ENCODE results near the gene PPT2. TPM values are rescaled to one million over a fixed set of nuclear protein-coding genes. Genes with fewer than 3 reads are reported as not detected.

PPT2 gene
- total RNA-seq, 1 experiment from 2014 or later: 30.0 TPM

- TF ChIP-seq, protein P1, sequence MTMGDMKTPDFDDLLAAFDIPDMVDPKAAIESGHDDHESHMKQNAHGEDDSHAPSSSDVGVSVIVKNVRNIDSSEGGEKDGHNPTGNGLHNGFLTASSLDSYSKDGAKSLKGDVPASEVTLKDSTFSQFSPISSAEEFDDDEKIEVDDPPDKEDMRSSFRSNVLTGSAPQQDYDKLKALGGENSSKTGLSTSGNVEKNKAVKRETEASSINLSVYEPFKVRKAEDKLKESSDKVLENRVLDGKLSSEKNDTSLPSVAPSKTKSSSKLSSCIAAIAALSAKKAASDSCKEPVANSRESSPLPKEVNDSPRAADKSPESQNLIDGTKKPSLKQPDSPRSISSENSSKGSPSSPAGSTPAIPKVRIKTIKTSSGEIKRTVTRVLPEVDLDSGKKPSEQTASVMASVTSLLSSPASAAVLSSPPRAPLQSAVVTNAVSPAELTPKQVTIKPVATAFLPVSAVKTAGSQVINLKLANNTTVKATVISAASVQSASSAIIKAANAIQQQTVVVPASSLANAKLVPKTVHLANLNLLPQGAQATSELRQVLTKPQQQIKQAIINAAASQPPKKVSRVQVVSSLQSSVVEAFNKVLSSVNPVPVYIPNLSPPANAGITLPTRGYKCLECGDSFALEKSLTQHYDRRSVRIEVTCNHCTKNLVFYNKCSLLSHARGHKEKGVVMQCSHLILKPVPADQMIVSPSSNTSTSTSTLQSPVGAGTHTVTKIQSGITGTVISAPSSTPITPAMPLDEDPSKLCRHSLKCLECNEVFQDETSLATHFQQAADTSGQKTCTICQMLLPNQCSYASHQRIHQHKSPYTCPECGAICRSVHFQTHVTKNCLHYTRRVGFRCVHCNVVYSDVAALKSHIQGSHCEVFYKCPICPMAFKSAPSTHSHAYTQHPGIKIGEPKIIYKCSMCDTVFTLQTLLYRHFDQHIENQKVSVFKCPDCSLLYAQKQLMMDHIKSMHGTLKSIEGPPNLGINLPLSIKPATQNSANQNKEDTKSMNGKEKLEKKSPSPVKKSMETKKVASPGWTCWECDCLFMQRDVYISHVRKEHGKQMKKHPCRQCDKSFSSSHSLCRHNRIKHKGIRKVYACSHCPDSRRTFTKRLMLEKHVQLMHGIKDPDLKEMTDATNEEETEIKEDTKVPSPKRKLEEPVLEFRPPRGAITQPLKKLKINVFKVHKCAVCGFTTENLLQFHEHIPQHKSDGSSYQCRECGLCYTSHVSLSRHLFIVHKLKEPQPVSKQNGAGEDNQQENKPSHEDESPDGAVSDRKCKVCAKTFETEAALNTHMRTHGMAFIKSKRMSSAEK (CRISPR knock-in tag; IDR thresholded peaks at IDR 0.05; ENCODE audit: borderline replicate concordance): no peak
- no peak for TF ChIP-seq ZNF423 (CRISPR knock-in tag; IDR thresholded peaks at IDR 0.05)
- TF ChIP-seq NFYB (CRISPR knock-in tag; conservative IDR thresholded peaks at IDR 0.05; ENCODE audit: low read depth): no peak
- no peak for TF ChIP-seq CREB1 (CRISPR knock-in tag; IDR thresholded peaks at IDR 0.05)
- TF ChIP-seq, protein P2, sequence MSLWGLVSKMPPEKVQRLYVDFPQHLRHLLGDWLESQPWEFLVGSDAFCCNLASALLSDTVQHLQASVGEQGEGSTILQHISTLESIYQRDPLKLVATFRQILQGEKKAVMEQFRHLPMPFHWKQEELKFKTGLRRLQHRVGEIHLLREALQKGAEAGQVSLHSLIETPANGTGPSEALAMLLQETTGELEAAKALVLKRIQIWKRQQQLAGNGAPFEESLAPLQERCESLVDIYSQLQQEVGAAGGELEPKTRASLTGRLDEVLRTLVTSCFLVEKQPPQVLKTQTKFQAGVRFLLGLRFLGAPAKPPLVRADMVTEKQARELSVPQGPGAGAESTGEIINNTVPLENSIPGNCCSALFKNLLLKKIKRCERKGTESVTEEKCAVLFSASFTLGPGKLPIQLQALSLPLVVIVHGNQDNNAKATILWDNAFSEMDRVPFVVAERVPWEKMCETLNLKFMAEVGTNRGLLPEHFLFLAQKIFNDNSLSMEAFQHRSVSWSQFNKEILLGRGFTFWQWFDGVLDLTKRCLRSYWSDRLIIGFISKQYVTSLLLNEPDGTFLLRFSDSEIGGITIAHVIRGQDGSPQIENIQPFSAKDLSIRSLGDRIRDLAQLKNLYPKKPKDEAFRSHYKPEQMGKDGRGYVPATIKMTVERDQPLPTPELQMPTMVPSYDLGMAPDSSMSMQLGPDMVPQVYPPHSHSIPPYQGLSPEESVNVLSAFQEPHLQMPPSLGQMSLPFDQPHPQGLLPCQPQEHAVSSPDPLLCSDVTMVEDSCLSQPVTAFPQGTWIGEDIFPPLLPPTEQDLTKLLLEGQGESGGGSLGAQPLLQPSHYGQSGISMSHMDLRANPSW (CRISPR knock-in tag; conservative IDR thresholded peaks at IDR 0.05; ENCODE audit: low read depth): no peak
- no peak for TF ChIP-seq MXD4 (CRISPR knock-in tag; IDR thresholded peaks at IDR 0.05; ENCODE audit: borderline replicate concordance)
- no peak for TF ChIP-seq ATF2 (CRISPR knock-in tag; IDR thresholded peaks at IDR 0.05; ENCODE audit: borderline replicate concordance, low read depth)
- no peak for TF ChIP-seq NR3C1 (CRISPR knock-in tag; conservative IDR thresholded peaks at IDR 0.05; ENCODE audit: low read depth)
- TF ChIP-seq HMGXB4 (CRISPR knock-in tag; IDR thresholded peaks at IDR 0.05): no peak
- no peak for TF ChIP-seq ATF1 (CRISPR knock-in tag; IDR thresholded peaks at IDR 0.05)
Measured at GRCh38 chr6:32114796-32115195, 39.1 kb upstream of the PPT2 start (continued).

DNA sequence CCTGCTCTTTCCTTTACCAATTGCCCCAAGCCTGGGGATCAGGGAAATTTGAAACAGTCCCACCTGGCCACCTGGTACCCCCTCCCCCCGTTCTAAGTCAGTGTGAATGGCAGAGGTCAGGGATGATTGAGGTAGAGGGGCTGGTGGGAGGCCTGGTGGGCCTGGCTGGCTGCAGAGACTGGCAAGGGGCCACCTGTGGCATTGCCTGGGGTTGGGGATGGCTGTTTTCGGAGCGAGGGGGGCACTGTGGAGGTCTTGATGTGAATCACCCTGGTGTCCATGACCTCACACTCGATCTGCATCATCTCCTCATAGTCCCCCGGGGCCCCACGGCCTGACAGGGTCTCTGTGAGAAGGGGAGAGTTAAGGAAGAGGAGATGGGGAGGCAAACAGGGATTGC, 38.3 kb upstream of the PPT2 start:
- Mint-ChIP-seq H3K36me3 (peaks cover 13% of the 10 kb centered on the region), H3K9me3 (no peaks in the 10 kb centered on the region), H3K4me3 (no peak overlapping the region), H3K4me1 (no peaks in the 10 kb centered on the region), H3K27ac (no peak overlapping the region), H3K27me3 (ENCODE audit: low read depth) (no peaks in the 10 kb centered on the region; the same call in 1 of the 2 replicates)
- ChIA-PET POLR2A (no interaction called here), CTCF (interaction anchor here (4.9 to 6.3 kb wide), 2 partner anchors 27 to 50 kb away, joined by 38 to 47 read pairs; partner anchors contain the start of gene EGFL8)
- DNase-seq (ENCODE audit: low spot score) (no peak), ATAC-seq (no peak)
- TF ChIP-seq, protein P3, sequence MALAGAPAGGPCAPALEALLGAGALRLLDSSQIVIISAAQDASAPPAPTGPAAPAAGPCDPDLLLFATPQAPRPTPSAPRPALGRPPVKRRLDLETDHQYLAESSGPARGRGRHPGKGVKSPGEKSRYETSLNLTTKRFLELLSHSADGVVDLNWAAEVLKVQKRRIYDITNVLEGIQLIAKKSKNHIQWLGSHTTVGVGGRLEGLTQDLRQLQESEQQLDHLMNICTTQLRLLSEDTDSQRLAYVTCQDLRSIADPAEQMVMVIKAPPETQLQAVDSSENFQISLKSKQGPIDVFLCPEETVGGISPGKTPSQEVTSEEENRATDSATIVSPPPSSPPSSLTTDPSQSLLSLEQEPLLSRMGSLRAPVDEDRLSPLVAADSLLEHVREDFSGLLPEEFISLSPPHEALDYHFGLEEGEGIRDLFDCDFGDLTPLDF (CRISPR knock-in tag; IDR thresholded peaks at IDR 0.05): no peak
- no peak for TF ChIP-seq TEAD4 (CRISPR knock-in tag; IDR thresholded peaks at IDR 0.05)
- no peak for TF ChIP-seq NR3C1 (CRISPR knock-in tag; conservative IDR thresholded peaks at IDR 0.05; ENCODE audit: low read depth)
- no peak for TF ChIP-seq NFATC4 (CRISPR knock-in tag; IDR thresholded peaks at IDR 0.05)
- TF ChIP-seq ZBTB43 (CRISPR knock-in tag; IDR thresholded peaks at IDR 0.05): no peak
- TF ChIP-seq, protein P4, sequence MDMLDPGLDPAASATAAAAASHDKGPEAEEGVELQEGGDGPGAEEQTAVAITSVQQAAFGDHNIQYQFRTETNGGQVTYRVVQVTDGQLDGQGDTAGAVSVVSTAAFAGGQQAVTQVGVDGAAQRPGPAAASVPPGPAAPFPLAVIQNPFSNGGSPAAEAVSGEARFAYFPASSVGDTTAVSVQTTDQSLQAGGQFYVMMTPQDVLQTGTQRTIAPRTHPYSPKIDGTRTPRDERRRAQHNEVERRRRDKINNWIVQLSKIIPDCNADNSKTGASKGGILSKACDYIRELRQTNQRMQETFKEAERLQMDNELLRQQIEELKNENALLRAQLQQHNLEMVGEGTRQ (CRISPR knock-in tag; IDR thresholded peaks at IDR 0.05): no peak
- TF ChIP-seq CREM (CRISPR knock-in tag; IDR thresholded peaks at IDR 0.05): no peak
- TF ChIP-seq HMGA2 (CRISPR knock-in tag; IDR thresholded peaks at IDR 0.05): no peak
- TF ChIP-seq MYBL2 (CRISPR knock-in tag; IDR thresholded peaks at IDR 0.05): no peak
- TF ChIP-seq, protein P5, sequence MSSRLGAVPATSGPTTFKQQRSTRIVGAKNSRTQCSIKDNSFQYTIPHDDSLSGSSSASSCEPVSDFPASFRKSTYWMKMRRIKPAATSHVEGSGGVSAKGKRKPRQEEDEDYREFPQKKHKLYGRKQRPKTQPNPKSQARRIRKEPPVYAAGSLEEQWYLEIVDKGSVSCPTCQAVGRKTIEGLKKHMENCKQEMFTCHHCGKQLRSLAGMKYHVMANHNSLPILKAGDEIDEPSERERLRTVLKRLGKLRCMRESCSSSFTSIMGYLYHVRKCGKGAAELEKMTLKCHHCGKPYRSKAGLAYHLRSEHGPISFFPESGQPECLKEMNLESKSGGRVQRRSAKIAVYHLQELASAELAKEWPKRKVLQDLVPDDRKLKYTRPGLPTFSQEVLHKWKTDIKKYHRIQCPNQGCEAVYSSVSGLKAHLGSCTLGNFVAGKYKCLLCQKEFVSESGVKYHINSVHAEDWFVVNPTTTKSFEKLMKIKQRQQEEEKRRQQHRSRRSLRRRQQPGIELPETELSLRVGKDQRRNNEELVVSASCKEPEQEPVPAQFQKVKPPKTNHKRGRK (CRISPR knock-in tag; IDR thresholded peaks at IDR 0.05; ENCODE audit: borderline replicate concordance): no peak
- TF ChIP-seq PRRX2 (CRISPR knock-in tag; IDR thresholded peaks at IDR 0.05): no peak

All from WTC11 (cell line).